GM12878 (cell line): ENCODE measurements around the gene C3orf22. TPM values are rescaled to one million over a fixed set of nuclear protein-coding genes. Genes with fewer than 3 reads are reported as not detected.

Experiments used
- ATAC-seq: fragments of 200-7000 bp; cut with Tn5 transposase; 3 replicates; pipeline ENCODE4 v1.9.1; 2020; ENCODE audit warnings: mild to moderate bottlenecking, moderate library complexity
- BruUV-seq: library from RNA; stranded (reverse); fragments of 400-500 nt; replicated peaks from 2 replicates; lab custom pipeline; 2021; lab: Mats Ljungman, UMichigan
- CTCF ChIA-PET: fragments of 300-600 bp; sonication (Branson Sonifier 250); formaldehyde crosslinking; extraction: SDS; loops from one replicate; lab custom pipeline; 2021; ENCODE audit warnings: inconsistent platforms; lab: Yijun Ruan, JAX
- POLR2A ChIA-PET: fragments of 350-600 bp; formaldehyde crosslinking; extraction: SDS; loops from one replicate; lab custom pipeline; 2021; ENCODE audit warnings: inconsistent platforms; lab: Charles Lee
- RAD21 ChIA-PET: fragments of 300-600 bp; sonication (Branson Sonifier 250); formaldehyde crosslinking; loops from one replicate; lab custom pipeline; 2023; ENCODE audit warnings: antibody characterized with exemption; ENCODE audit not compliant: unreplicated experiment; lab: Charles Lee
- SMC1A ChIA-PET: fragments of 300-600 bp; sonication (Branson Sonifier 250); formaldehyde crosslinking; loops from one replicate; lab custom pipeline; 2023; ENCODE audit not compliant: unreplicated experiment, uncharacterized antibody; lab: Charles Lee
- DNase-seq: peaks from one replicate; pipeline ENCODE4 v3.0.0-alpha.2; 2011; ENCODE audit warnings: low read depth, low spot score
- FAIRE-seq: peaks from 3 replicates; lab custom pipeline; 2011; peaks lifted over from hg19 to GRCh38; lab: Jason Lieb, UNC
- H2AFZ ChIP-seq: 2 replicates; pipeline ENCODE4 v1.6.0; 2011; ENCODE audit warnings: low read depth, low read length, control low read depth; ENCODE audit not compliant: control insufficient read depth
- H3K27ac ChIP-seq: 2 replicates; pipeline ENCODE4 v1.5.1; 2011; ENCODE audit warnings: control low read depth; ENCODE audit not compliant: control insufficient read depth, insufficient read depth
- H3K27me3 ChIP-seq, 2 experiments: replicated peaks in 1 of 2; 2 replicates each; pipeline versions ENCODE4 v1.6.0 to v1.6.1; 2011; ENCODE audit warnings: low read length in 1 of 2; ENCODE audit not compliant: control insufficient read depth in 2 of 2, insufficient read depth in 2 of 2
- H3K36me3 ChIP-seq, 2 experiments: 2 replicates each; pipeline ENCODE4 v1.5.1; 2011; ENCODE audit warnings: low read length in 1 of 2; ENCODE audit not compliant: control insufficient read depth in 2 of 2, insufficient read depth in 2 of 2
- H3K4me1 ChIP-seq: 2 replicates; pipeline ENCODE4 v1.6.1; 2011; ENCODE audit warnings: mild to moderate bottlenecking, low read length, moderate library complexity, mixed read lengths; ENCODE audit not compliant: control insufficient read depth, insufficient read depth
- H3K4me2 ChIP-seq: 2 replicates; pipeline ENCODE4 v1.6.0; 2011; ENCODE audit warnings: control low read depth; ENCODE audit not compliant: control insufficient read depth, insufficient read depth
- H3K4me3 ChIP-seq: fragments of 200-600 bp; sonication (generic); 2 replicates; pipeline ENCODE4 v1.5.1; 2016
- H3K79me2 ChIP-seq: 2 replicates; pipeline ENCODE4 v1.6.0; 2011; ENCODE audit warnings: low read length; ENCODE audit not compliant: control insufficient read depth, insufficient read depth
- H3K9ac ChIP-seq: 2 replicates; pipeline ENCODE4 v1.8.0; 2011; ENCODE audit warnings: low read length, control low read depth, mixed read lengths; ENCODE audit not compliant: control insufficient read depth, insufficient read depth
- H3K9me3 ChIP-seq: replicated peaks from 3 replicates; pipeline ENCODE4 v1.5.1; 2011; ENCODE audit warnings: mild to moderate bottlenecking, low read length; ENCODE audit not compliant: control insufficient read depth, insufficient read depth
- H4K20me1 ChIP-seq: 2 replicates; pipeline ENCODE4 v1.6.0; 2011; ENCODE audit not compliant: control insufficient read depth, insufficient read depth
- CBX3 ChIP-seq: fragments of 200-600 bp; sonication (generic); IDR thresholded peaks from 2 replicates; pipeline ENCODE4 v1.6.1; 2016; ENCODE audit warnings: low read depth, borderline replicate concordance
- NFYA ChIP-seq: IDR thresholded peaks from 2 replicates; pipeline ENCODE4 v1.6.1; 2011; ENCODE audit warnings: low read depth, mild to moderate bottlenecking, low read length, improper control_type of control experiment, borderline replicate concordance
- POLR2AphosphoS2 ChIP-seq: IDR thresholded peaks from 2 replicates; pipeline ENCODE4 v1.6.1; 2011; ENCODE audit warnings: low read depth, mild to moderate bottlenecking, low read length, improper control_type of control experiment, moderate library complexity
- RAD51 ChIP-seq: fragments of 450-650 bp; IDR thresholded peaks from 2 replicates; pipeline ENCODE4 v1.6.1; 2016; ENCODE audit warnings: moderate library complexity, mild to moderate bottlenecking, inconsistent platforms
- SIN3A ChIP-seq: IDR thresholded peaks from 2 replicates; pipeline ENCODE4 v1.6.1; 2012; ENCODE audit warnings: low read depth, low read length, improper control_type of control experiment
- TCF7 ChIP-seq: IDR thresholded peaks from 2 replicates; pipeline ENCODE4 v1.6.1; 2014; ENCODE audit warnings: antibody characterized with exemption, borderline replicate concordance
- ZBTB33 ChIP-seq: fragments of 450-650 bp; IDR thresholded peaks from 2 replicates; pipeline ENCODE4 v1.6.1; 2017; ENCODE audit warnings: mild to moderate bottlenecking
- WGBS: methylation state at CpG from one replicate; pipeline ENCODE4 v1.1.6; 2016; ENCODE audit warnings: low lambda C conversion rate; ENCODE audit not compliant: insufficient replicate concordance, insufficient coverage; ENCODE audit errors: missing lambda C conversion rate; 5-methylcytosine and 5-hydroxymethylcytosine counted together
- in situ Hi-C: fragments of 300-500 bp; cut with MboI; formaldehyde crosslinking; loops from 9 replicates; pipeline ENCODE4 v1.14.3; 2018; ENCODE audit warnings: mixed read lengths
- intact Hi-C: fragments of 100-400 bp; cut with micrococcal nuclease; formaldehyde crosslinking; loops from one replicate; pipeline ENCODE4 v1.14.2; 2022; ENCODE audit not compliant: unreplicated experiment
- polyA plus RNA-seq, 11 experiments: library from polyadenylated mRNA; depleted of rRNA in 4 of 11; unstranded in 6 of 11; stranded (reverse) in 5 of 11; fragments of >200 nt; fragmentation: Nextera tagmentation in 4 of 11; fragmentation: Illumina TruSeq in 1 of 11; extraction: Ambion mirVana in 4 of 11; extraction: Trizol in 1 of 11; gene quantifications; 1 replicate in 1 of 11; 2 replicates in 10 of 11; pipeline versions ENCODE4 v1.2.1 to v1.2.3, GENCODE V29; 2011 to 2016; ENCODE audit warnings: inconsistent platforms in 2 of 11, missing spikeins in 2 of 11, low read depth in 1 of 11
- total RNA-seq, 4 experiments: library from RNA; depleted of rRNA in 3 of 4; stranded (reverse); fragments of >200 nt in 3 of 4; fragmentation: Illumina TruSeq in 1 of 4; extraction: Trizol in 1 of 4; gene quantifications; 2 replicates each; pipeline versions ENCODE4 v1.2.1 to v1.2.3, GENCODE V29; 2013 to 2021
- TF ChIP-seq, protein P1 (sequence below): IDR thresholded peaks from 2 replicates; pipeline ENCODE4 v1.6.1; 2012; ENCODE audit warnings: low read depth, low read length, improper control_type of control experiment

C3orf22 gene
- total and polyA plus RNA-seq, 10 of the 15 experiments (the other 5 are each of a cell fraction or from before 2014, with no cell fraction given) = not detected

DNA sequence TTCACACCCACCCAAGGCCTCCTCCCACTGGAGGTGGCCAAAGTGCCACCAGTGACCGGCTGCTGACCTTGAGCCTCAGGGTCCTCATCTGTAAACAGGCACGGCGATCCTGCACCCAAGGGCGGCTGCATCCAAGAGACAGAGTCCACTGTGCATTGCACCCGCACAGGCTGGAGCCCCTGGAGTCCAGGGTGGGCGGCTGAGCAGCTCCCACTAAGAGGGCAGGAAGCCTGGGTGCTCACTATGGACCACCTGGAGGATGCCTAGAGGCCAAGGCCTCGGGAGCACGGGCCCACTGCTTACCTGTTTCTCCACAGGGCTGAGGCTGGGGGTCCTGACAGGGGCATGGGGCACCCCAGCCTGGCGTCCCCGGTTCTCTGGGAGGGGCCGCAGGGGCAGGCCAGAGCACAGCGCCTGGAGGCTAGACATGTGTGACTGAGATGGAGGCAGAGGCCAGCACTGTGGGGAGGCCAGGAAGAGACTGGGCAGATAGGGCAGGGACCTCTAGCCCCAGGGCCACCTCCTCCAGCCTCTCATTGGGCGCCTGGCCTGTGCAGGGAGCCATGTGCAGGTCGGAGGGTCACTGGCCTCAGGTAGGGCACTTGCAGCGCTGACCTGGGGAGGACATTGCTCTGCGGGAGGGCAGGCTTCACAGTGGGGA, 41.3 kb downstream of the C3orf22 start, which contains the start of gene UROC1:
TSS of gene UROC1 (minus strand) at position 483 of the 661 bp plus-strand sequence. CDS start at position 429, 54 bp downstream.
- H3K4me2 ChIP-seq = no peak within 1 kb of the TSS
- no peak within 1 kb of the TSS for H3K4me3 ChIP-seq
- no peaks in the 10 kb centered on the region for H3K9me3 ChIP-seq
- no TSS peak for BruUV-seq
- TF ChIP-seq, protein P1, sequence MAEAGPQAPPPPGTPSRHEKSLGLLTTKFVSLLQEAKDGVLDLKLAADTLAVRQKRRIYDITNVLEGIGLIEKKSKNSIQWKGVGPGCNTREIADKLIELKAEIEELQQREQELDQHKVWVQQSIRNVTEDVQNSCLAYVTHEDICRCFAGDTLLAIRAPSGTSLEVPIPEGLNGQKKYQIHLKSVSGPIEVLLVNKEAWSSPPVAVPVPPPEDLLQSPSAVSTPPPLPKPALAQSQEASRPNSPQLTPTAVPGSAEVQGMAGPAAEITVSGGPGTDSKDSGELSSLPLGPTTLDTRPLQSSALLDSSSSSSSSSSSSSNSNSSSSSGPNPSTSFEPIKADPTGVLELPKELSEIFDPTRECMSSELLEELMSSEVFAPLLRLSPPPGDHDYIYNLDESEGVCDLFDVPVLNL = no peak
- TF ChIP-seq RAD51 (no peak), SIN3A (no peak), POLR2AphosphoS2 (no peak), CBX3 (no peak), TCF7 (no peak), NFYA (no peak), ZBTB33 (no peak)
- intact Hi-C loops (no loop called here), in situ Hi-C loops (no loop called here)
- RAD21 ChIA-PET = no interaction called here
- no peaks in the 10 kb centered on the region for H3K36me3 ChIP-seq
- WGBS = 41% methylated on average over 15 of the region's 16 CpGs
- no peak within 1 kb of the TSS for H3K9ac ChIP-seq
- H4K20me1 ChIP-seq = no peaks in the 10 kb centered on the region; the same call in 1 of the 2 replicates
- POLR2A ChIA-PET = no interaction called here
- no peak within 1 kb of the TSS for H2AFZ ChIP-seq
- H3K4me1 ChIP-seq = no peaks in the 10 kb centered on the region
- ATAC-seq (no peak), FAIRE-seq (no peak), DNase-seq (no peak)
- CTCF ChIA-PET = no interaction called here
- no peaks in the 10 kb centered on the region for H3K79me2 ChIP-seq
- SMC1A ChIA-PET = no interaction called here
- H3K27me3 ChIP-seq = no peaks in the 10 kb centered on the region; a peak in 1 of 4 replicates
- H3K27ac ChIP-seq = no peak within 1 kb of the TSS
